Mesothelial cell of epicardium (in vitro differentiated cells): ENCODE data around the gene SEH1L. TPM values are rescaled to one million over a fixed set of nuclear protein-coding genes. Genes with fewer than 3 reads are reported as not detected.

Source experiments
- DNase-seq, 2 experiments: peaks; one replicate each; pipeline ENCODE4 v3.0.0; 2021; ENCODE audit warnings: low spot score in 2 of 2; ENCODE audit not compliant: unreplicated experiment in 2 of 2
- H3K27ac Mint-ChIP-seq: 2 replicates; pipeline ENCODE4 v1.8.0; 2021; ENCODE audit warnings: mixed read lengths
- H3K27me3 Mint-ChIP-seq: 2 replicates; pipeline ENCODE4 v1.8.0; 2021; ENCODE audit warnings: low read depth, mixed read lengths
- H3K36me3 Mint-ChIP-seq: 2 replicates; pipeline ENCODE4 v1.8.0; 2021; ENCODE audit warnings: mixed read lengths
- H3K4me1 Mint-ChIP-seq: 2 replicates; pipeline ENCODE4 v1.8.0; 2021; ENCODE audit warnings: mixed read lengths
- H3K4me3 Mint-ChIP-seq: 2 replicates; pipeline ENCODE4 v1.8.0; 2021; ENCODE audit warnings: mild to moderate bottlenecking, moderate library complexity, mixed read lengths
- H3K9me3 Mint-ChIP-seq: 2 replicates; pipeline ENCODE4 v1.8.0; 2021; ENCODE audit warnings: mixed read lengths
- total RNA-seq: library from RNA; stranded (reverse); gene quantifications from 3 replicates; pipeline ENCODE4 v1.2.1, GENCODE V29; 2021
- TF ChIP-seq, protein P1 (sequence below): fragments of 200-600 bp; sonication (generic); IDR thresholded peaks from one replicate; pipeline ENCODE4 v1.5.0; 2021; ENCODE audit warnings: antibody characterized with exemption; ENCODE audit not compliant: unreplicated experiment

The SEH1L gene
- total RNA-seq, 1 donor from 2014 or later, result 51.5 TPM

DNA sequence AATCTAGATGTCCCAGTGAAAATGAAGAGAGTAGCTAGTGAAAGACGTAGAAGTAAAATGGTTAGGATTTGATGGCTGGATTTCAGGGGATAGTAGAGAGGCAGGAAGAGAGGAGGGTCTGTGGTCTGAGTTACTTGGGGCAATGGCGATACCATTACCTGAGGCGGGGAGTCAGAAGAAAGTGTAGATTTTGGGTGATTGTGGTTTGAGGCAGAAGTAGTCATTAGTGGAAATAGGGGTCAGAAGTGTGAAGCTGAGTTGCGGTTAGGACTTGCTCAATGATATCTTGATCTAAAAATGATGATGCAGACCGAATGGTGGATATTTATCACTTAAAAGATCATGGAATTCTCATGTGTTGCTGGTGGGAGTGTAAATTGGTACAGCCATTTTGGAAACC, 84.4 kb downstream of the SEH1L start:
- DNase-seq, result no peak
- H3K9me3 Mint-ChIP-seq, result no peaks in the 10 kb centered on the region
- H3K4me3 Mint-ChIP-seq, result no peak overlapping the region
- H3K27ac Mint-ChIP-seq, result no peak overlapping the region
- H3K27me3 Mint-ChIP-seq, result no peaks in the 10 kb centered on the region
- TF ChIP-seq, protein P1, sequence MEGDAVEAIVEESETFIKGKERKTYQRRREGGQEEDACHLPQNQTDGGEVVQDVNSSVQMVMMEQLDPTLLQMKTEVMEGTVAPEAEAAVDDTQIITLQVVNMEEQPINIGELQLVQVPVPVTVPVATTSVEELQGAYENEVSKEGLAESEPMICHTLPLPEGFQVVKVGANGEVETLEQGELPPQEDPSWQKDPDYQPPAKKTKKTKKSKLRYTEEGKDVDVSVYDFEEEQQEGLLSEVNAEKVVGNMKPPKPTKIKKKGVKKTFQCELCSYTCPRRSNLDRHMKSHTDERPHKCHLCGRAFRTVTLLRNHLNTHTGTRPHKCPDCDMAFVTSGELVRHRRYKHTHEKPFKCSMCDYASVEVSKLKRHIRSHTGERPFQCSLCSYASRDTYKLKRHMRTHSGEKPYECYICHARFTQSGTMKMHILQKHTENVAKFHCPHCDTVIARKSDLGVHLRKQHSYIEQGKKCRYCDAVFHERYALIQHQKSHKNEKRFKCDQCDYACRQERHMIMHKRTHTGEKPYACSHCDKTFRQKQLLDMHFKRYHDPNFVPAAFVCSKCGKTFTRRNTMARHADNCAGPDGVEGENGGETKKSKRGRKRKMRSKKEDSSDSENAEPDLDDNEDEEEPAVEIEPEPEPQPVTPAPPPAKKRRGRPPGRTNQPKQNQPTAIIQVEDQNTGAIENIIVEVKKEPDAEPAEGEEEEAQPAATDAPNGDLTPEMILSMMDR, result no peak
- peaks cover 5% of the 10 kb centered on the region for H3K4me1 Mint-ChIP-seq
- H3K36me3 Mint-ChIP-seq, result peaks cover 35% of the 10 kb centered on the region

DNA sequence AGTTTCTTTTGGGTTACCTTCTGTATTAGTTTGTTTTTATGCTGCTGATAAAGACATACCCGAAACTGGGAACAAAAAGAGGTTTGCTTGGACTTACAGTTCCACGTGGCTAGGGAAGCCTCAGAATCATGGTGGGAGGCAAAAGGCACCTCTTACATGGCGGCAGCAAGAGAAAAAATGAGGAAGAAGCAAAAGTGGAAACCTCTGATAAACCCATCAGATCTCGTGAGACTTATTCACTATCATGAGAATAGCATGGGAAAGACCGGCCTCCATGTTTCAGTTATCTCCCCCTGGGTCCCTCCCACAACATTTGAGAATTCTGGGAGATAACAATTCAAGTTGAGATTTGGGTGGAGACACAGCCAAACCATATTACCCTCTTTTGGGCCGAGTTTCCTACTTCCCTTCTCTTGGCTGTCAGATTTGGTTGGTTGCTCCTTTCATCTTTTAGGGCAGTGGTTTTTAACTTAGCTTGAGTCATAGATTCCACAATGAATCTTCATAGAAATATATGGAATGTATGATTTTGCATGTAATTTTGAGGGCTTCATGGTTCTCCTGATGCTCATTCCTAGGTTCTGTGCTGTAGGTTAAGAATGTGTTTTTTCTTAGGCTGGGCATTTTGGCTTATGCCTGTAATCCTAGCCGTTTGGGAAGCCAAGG, 87.6 kb downstream of the SEH1L start:
- Mint-ChIP-seq H3K9me3 (no peaks in the 10 kb centered on the region), H3K27ac (no peak overlapping the region)

DNA sequence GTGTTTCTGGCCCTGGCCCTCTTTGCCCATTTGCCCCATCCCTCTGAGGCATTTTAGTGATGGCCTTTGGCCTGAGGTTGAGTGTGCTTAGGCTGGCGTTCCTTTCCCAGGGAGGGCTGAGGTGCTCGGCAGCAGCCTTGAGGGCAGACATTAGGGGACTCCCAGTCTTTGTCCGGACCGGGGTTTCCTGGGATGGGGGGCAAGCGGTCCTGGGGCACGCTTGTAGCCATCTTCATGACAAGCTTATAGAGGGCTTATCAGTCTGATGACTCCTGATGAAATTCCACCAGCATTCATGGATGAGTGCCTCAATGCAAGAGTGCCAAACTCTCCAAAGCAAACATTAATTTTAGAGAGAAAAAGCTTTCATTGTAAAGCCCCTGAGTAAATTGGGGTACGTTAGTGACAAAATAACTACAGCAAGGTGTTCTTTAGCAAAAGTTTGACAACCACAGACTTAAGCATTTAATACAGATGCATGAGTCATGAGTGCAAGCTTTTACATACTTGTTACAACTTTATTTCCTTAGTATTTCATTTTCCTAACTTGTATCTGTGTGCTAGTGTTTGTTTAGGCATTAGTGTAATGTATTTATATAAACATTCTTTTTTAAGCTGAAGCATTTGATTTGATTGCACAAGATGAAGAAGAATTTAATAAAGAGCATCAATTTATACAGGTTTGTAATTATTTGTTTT, 89.0 kb downstream of the SEH1L start:
- Mint-ChIP-seq H3K36me3 (peaks cover 31% of the 10 kb centered on the region), H3K27me3 (no peaks in the 10 kb centered on the region), H3K4me1 (no peaks in the 10 kb centered on the region), H3K4me3 (no peak overlapping the region), H3K9me3 (peaks cover 2% of the 10 kb centered on the region), H3K27ac (no peak overlapping the region)
- TF ChIP-seq, protein P1, result no peak
- no peak for DNase-seq

More for the DNA sequence above, 87.6 kb downstream of the SEH1L start:
- no peaks in the 10 kb centered on the region for H3K4me1 Mint-ChIP-seq
- DNase-seq, result no peak
- TF ChIP-seq, protein P1, result no peak
- no peaks in the 10 kb centered on the region for H3K27me3 Mint-ChIP-seq
- peaks cover 36% of the 10 kb centered on the region for H3K36me3 Mint-ChIP-seq
- no peak overlapping the region for H3K4me3 Mint-ChIP-seq

Other genes starting within 250 kb of the SEH1L start
- gene CEP76, start 245.3 kb upstream of the SEH1L start, total RNA-seq, result 8.9 to 9.6 TPM (median 9.4 TPM) in 3 replicates
- gene PSMG2, start 245.0 kb upstream of the SEH1L start, total RNA-seq, result 55.3 to 59.0 TPM (median 58.5 TPM) in 3 replicates
- 37.0 to 38.7 TPM (median 38.1 TPM) in 3 replicates for gene PTPN2, start 63.8 kb upstream of the SEH1L start, total RNA-seq
- gene CEP192, start 43.4 kb downstream of the SEH1L start, total RNA-seq, result 32.7 to 36.5 TPM (median 34.6 TPM) in 3 replicates